RWPE2 (cell line): ENCODE measurements around the gene RNGTT.

Experiments
- ATAC-seq: fragments of 200-7000 bp; cut with Tn5 transposase; 3 replicates; pipeline ENCODE4 v1.9.1; 2021; ENCODE audit warnings: low read depth
- DNase-seq: peaks from one replicate; pipeline ENCODE4 v3.0.0-alpha.2; 2020; ENCODE audit warnings: low spot score
- H3K27ac ChIP-seq: fragments of 450-650 bp; 2 replicates; pipeline ENCODE4 v1.5.1; 2017; ENCODE audit warnings: mild to moderate bottlenecking; ENCODE audit not compliant: poor library complexity, severe bottlenecking
- H3K27me3 ChIP-seq: fragments of 250-450 bp; sonication (Bioruptor Pico); 2 replicates; pipeline ENCODE4 v1.5.1; 2021; ENCODE audit warnings: mild to moderate bottlenecking, moderate library complexity; ENCODE audit not compliant: insufficient read depth, poor library complexity, severe bottlenecking
- H3K36me3 ChIP-seq: fragments of 250-450 bp; sonication (Bioruptor Pico); 2 replicates; pipeline ENCODE4 v1.5.1; 2020; ENCODE audit warnings: low read depth, mild to moderate bottlenecking, moderate library complexity
- H3K4me1 ChIP-seq: fragments of 250-450 bp; sonication (Bioruptor Pico); 2 replicates; pipeline ENCODE4 v1.5.1; 2021; ENCODE audit warnings: mild to moderate bottlenecking, moderate library complexity; ENCODE audit not compliant: insufficient read depth, poor library complexity, severe bottlenecking
- H3K4me3 ChIP-seq: fragments of 250-450 bp; sonication (Bioruptor Pico); 2 replicates; pipeline ENCODE4 v1.5.1; 2021; ENCODE audit warnings: mild to moderate bottlenecking, moderate library complexity; ENCODE audit not compliant: severe bottlenecking
- H3K9me3 ChIP-seq: fragments of 250-450 bp; sonication (Bioruptor Pico); 2 replicates; pipeline ENCODE4 v1.5.1; 2021; ENCODE audit warnings: mild to moderate bottlenecking, moderate library complexity; ENCODE audit not compliant: severe bottlenecking
- CTCF ChIP-seq: fragments of 450-650 bp; IDR thresholded peaks from one replicate; pipeline ENCODE4 v1.5.1; 2017; ENCODE audit warnings: mild to moderate bottlenecking, moderate library complexity; ENCODE audit not compliant: poor library complexity, severe bottlenecking

Gene RNGTT

DNA sequence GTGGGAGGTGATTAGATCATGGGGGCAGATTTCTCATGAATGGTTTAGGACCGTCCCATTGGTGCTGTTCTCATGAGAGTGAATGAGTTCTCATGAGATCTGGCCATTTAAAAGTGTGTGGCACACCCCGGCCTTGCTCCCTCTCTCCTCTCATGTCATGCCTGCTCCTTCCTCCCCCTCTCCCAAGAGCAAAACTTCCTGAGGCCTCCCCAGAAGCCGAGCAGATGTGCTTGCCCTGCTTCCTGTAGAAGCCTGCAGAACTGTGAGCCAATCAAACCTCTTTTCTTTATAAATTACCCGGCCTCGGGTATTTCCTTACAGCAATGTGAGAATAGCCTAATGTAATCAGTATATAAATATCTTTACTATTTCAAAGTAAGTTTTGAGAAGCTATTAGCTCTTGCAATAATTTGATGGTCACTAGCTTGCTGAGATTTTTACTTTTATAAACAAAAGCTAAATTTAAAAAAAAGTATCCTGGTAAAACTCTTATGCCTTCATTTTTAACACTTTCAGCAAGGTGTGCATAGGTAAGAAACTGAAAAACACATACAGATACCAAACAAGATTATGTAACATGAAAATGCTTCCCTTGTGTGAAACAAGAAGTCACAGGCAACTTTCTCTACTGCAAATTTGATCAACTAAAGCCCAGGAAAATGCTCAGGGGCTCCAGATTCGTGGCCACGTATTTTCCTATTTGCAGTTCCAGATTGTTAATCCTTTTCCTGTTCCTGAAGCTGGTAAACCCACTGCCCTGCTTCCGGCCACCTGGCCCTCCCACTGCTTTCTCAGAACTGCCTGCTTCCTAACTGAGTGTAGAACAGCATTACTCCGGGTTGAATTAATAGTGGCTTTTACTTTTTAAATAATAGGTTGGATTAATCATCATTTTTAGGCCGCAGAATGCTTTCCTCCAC, 402.1 kb downstream of the RNGTT start:
- H3K4me3 ChIP-seq: no peak overlapping the region
- no peaks in the 10 kb centered on the region for H3K36me3 ChIP-seq
- ATAC-seq (no peak), DNase-seq (no peak)
- no peaks in the 10 kb centered on the region for H3K4me1 ChIP-seq
- H3K9me3 ChIP-seq: no peaks in the 10 kb centered on the region
- H3K27ac ChIP-seq: no peak overlapping the region
- no peaks in the 10 kb centered on the region for H3K27me3 ChIP-seq
- no peak for TF ChIP-seq CTCF
